ENCODE data around the gene MT1G.

- TF ChIP-seq CTCF (IDR thresholded peaks at IDR 0.05) (no peak), POLR2A (IDR thresholded peaks at IDR 0.05) (peak in 1 of 4 donors; percentile 42)
These were observed 29.8 kb downstream of the MT1G start, which contains the start of gene MT1A for GRCh38 chr16:56637814-56638750.
